Measurements from ENCODE around the gene PTPRZ1. TPM values are rescaled to one million over a fixed set of nuclear protein-coding genes. Genes with fewer than 3 reads are reported as not detected.

The PTPRZ1 gene
- total and polyA plus RNA-seq, 4 experiments from 2014 or later, result not detected

DNA sequence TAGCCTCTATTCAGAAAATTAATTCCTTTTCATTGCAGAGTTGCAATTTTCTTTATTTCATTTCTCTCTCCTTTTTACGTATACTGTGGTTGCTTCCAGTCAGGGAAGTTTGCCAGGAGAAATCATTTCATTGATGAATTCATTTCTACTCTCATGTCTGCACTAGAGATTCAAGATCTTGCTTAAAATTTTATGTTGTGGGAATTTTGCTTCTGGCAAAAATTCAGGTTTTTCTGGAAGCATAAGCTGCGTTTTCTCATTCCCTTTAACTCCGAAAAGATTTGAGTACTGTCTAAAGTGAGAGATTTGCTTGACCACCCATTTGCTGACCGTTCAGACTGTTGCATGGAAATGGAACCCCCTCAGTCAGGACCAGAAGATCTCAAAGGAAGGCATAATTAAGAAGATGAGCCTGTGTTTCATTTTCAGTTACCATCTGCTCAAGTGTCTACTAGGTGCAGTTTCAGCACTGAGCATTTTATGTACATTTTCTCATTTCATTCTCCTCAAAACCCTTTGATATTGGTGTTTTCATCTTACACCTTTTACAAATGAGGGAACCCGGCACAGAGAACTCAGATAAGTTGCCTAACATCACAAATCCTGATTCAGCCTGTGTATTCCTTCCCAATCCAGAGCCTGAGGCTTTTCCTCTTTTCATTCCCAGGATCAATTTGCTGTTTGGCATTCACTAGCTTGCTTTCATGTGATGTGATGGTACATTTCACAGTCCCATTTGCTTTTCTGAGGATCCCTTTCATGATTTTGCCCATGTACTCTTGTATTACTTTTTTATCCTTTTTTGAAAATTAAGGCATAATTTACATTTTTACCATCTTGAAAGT is 3.9 kb downstream of the PTPRZ1 start:
- no peaks in the 10 kb centered on the region for H3K36me3 Mint-ChIP-seq
- no peak for DNase-seq
- CTCF ChIA-PET (ENCODE audit: partially characterized antibody), result no interaction called here

DNA sequence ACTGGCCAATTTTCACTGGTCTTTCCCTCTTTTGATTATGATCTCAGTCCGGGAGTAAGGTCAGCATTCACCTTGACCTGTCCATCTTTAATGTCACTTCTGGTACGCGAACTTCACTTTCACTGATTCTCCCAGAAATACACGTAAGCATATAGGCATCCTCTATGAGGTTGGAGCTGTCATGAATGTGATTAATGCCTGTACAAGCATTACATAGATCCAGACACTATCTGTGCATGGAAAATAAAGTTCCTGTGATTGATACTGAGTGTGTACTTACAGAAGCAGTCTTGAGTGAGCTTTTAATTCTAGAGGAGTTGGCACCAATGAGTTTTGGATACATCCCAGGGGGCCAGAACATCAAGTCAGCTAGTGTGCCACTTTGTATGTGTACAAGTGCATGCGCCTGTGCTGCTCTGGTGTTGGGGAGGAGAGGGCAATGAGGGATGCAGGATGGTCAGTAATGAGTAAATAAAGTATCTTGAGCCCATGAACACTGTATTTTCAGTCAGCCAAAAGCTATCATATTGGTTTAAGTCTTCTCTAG is 6.0 kb downstream of the PTPRZ1 start:
- Histone ChIP-seq H3K4me1 (ENCODE audit: insufficient read depth, low read length) (no peaks in the 10 kb centered on the region), H3K36me3 (ENCODE audit: insufficient read depth, low read length) (no peaks in the 10 kb centered on the region), H3K9me3 (ENCODE audit: control insufficient read depth in 1 of 2, low read length in 2 of 2) (no peaks in the 10 kb centered on the region), H3K27ac (ENCODE audit: low read depth, low read length) (no peak overlapping the region), H3K4me3 (ENCODE audit: low read length in 2 of 2) (no peak overlapping the region), H3K27me3 (ENCODE audit: insufficient read depth, low read length) (no peaks in the 10 kb centered on the region)
- Mint-ChIP-seq H3K36me3 (no peaks in the 10 kb centered on the region), H3K27ac (no peak overlapping the region), H3K9me3 (peaks cover 0 to 8% (median 4%) of the 10 kb centered on the region in 8 donors), H3K27me3 (peaks cover 1 to 4% of the 10 kb centered on the region in 2 donors), H3K4me1 (peaks cover 0 to under 1% (median 0%) of the 10 kb centered on the region in 4 donors), H3K4me3 (no peak overlapping the region)
- CTCF ChIA-PET (ENCODE audit: partially characterized antibody), result no interaction called here
- intact Hi-C loops (cut with micrococcal nuclease), result no loop called here
- no peak for DNase-seq
- POLR2A ChIA-PET (ENCODE audit: partially characterized antibody), result no interaction called here

More for the DNA sequence above, 3.9 kb downstream of the PTPRZ1 start:
- no peak overlapping the region for H3K27ac ChIP-seq (ENCODE audit: low read depth, low read length)
- peaks cover 8 to 16% of the 10 kb centered on the region in 2 donors for H3K27me3 Mint-ChIP-seq
- intact Hi-C loops (cut with micrococcal nuclease), result no loop called here
- H3K27me3 ChIP-seq (ENCODE audit: insufficient read depth, low read length), result no peaks in the 10 kb centered on the region
- H3K27ac Mint-ChIP-seq, result no peak overlapping the region
- H3K4me3 ChIP-seq (ENCODE audit: low read length in 2 of 2), result no peak overlapping the region
- no peaks in the 10 kb centered on the region for H3K36me3 ChIP-seq (ENCODE audit: insufficient read depth, low read length)
- H3K9me3 Mint-ChIP-seq, result peaks cover 0 to 13% (median 5%) of the 10 kb centered on the region in 8 donors
- no peak overlapping the region for H3K4me3 Mint-ChIP-seq
- no peaks in the 10 kb centered on the region for H3K4me1 ChIP-seq (ENCODE audit: insufficient read depth, low read length)
- H3K4me1 Mint-ChIP-seq, result peaks cover 0 to 6% (median 4%) of the 10 kb centered on the region in 4 donors
- no peaks in the 10 kb centered on the region for H3K9me3 ChIP-seq (ENCODE audit: control insufficient read depth in 1 of 2, low read length in 2 of 2)
- POLR2A ChIA-PET (ENCODE audit: partially characterized antibody), result no interaction called here

DNA sequence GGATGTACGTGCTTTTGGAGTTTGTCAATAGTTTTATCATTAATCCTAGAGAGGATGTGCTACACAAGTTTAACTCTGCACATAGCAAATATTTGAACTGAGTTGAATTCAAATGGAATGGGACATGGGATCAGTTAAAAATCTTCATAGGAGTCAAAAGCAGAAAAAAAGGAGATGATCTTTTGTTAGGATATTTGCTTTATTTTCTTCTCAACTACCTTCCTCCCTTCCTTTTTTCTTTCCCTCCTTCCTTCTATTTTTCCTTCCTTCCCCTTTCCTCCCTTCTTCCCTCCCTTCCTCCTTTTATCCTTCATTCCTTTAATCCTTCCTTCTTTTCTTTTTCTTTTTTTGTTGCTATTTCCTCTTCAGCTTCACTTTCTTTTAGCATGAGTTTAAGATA is 6.6 kb downstream of the PTPRZ1 start:
- ChIA-PET CTCF (ENCODE audit: partially characterized antibody) (no interaction called here), POLR2A (ENCODE audit: partially characterized antibody) (no interaction called here)
- no peak overlapping the region for H3K4me3 ChIP-seq (ENCODE audit: low read length in 2 of 2)
- no peak for DNase-seq
- intact Hi-C loops (cut with micrococcal nuclease), result no loop called here
- H3K36me3 Mint-ChIP-seq, result no peaks in the 10 kb centered on the region
- no peaks in the 10 kb centered on the region for H3K36me3 ChIP-seq (ENCODE audit: insufficient read depth, low read length)
- no peak overlapping the region for H3K27ac Mint-ChIP-seq
- H3K4me1 Mint-ChIP-seq, result no peaks in the 10 kb centered on the region
- no peak overlapping the region for H3K4me3 Mint-ChIP-seq
- H3K27me3 Mint-ChIP-seq, result peaks cover 1 to 2% of the 10 kb centered on the region in 2 donors
- H3K9me3 ChIP-seq (ENCODE audit: control insufficient read depth in 1 of 2, low read length in 2 of 2), result no peaks in the 10 kb centered on the region
- H3K9me3 Mint-ChIP-seq, result peaks cover 0 to 8% (median 4%) of the 10 kb centered on the region in 8 donors
- H3K27me3 ChIP-seq (ENCODE audit: insufficient read depth, low read length), result no peaks in the 10 kb centered on the region
- H3K4me1 ChIP-seq (ENCODE audit: insufficient read depth, low read length), result no peaks in the 10 kb centered on the region
- no peak overlapping the region for H3K27ac ChIP-seq (ENCODE audit: low read depth, low read length)

DNA sequence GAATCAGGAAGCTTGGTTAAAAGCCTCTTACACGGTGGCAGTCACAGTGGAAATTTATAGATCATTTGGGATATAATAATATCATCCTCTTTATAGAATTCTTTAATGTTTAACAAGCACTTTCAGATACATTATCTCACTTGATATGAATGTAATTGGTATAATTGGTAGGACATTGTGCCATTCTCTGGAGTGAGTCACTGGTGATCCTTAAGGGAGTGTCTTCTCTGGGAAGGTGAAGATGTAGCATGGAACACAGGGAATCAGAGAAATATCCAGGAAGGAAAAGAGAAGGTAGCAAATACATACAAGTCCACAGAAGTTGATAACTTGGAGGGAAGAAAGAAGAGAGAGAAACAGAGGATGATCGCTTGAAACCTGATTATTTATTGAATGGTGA is 9.8 kb downstream of the PTPRZ1 start:
- no peaks in the 10 kb centered on the region for H3K27me3 ChIP-seq (ENCODE audit: insufficient read depth, low read length)
- intact Hi-C loops (cut with micrococcal nuclease), result no loop called here
- Mint-ChIP-seq H3K27ac (no peak overlapping the region), H3K36me3 (no peaks in the 10 kb centered on the region), H3K27me3 (no peaks in the 10 kb centered on the region), H3K9me3 (peaks cover 0 to 8% (median 3%) of the 10 kb centered on the region in 8 donors), H3K4me3 (no peak overlapping the region), H3K4me1 (no peaks in the 10 kb centered on the region)
- no peaks in the 10 kb centered on the region for H3K4me1 ChIP-seq (ENCODE audit: insufficient read depth, low read length)
- no peaks in the 10 kb centered on the region for H3K36me3 ChIP-seq (ENCODE audit: insufficient read depth, low read length)
- DNase-seq, result no peak
- ChIA-PET POLR2A (ENCODE audit: partially characterized antibody) (no interaction called here), CTCF (ENCODE audit: partially characterized antibody) (no interaction called here)
- no peak overlapping the region for H3K4me3 ChIP-seq (ENCODE audit: low read length in 2 of 2)
- H3K27ac ChIP-seq (ENCODE audit: low read depth, low read length), result no peak overlapping the region
- no peaks in the 10 kb centered on the region for H3K9me3 ChIP-seq (ENCODE audit: control insufficient read depth in 1 of 2, low read length in 2 of 2)

DNA sequence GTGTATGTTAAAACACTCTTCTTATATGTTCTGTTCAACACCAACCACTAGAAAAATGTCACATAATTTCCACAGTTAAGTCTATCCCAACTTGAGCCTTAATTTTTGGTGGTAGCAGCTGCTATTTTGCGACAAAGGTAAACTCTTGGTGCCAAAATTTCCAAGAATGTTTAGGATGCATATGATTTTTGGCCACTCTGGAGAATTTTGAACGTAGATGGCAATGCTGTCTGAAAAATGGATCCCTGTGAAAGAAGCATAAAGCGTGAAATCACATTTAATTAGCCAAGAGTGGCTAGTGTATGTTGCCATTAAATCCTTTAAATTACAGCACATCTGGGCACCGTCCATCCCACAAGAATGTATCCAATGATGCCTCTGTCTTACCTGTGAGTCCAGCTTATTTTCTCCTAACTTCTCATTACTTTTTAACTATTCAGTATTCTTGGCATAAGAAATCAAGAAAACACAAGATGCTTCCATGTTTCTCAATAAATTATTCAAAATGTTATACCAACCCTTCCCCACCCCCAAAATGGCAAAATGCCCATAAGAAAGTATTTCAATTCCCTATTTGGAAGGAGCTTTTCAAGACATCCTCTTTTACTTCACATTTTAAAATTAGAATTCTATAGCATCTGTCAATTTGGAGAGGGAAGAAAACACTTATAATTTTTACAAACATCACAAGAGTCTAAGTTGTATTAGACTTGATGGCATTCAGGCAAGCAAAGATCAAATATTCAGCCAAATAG is 12.4 kb downstream of the PTPRZ1 start:
- no peaks in the 10 kb centered on the region for H3K36me3 ChIP-seq (ENCODE audit: insufficient read depth, low read length)
- Mint-ChIP-seq H3K4me1 (no peaks in the 10 kb centered on the region), H3K27ac (no peak overlapping the region), H3K9me3 (peaks cover 0 to 2% (median under 1%) of the 10 kb centered on the region in 8 donors), H3K36me3 (no peaks in the 10 kb centered on the region), H3K4me3 (no peak overlapping the region), H3K27me3 (no peaks in the 10 kb centered on the region)
- H3K9me3 ChIP-seq (ENCODE audit: control insufficient read depth in 1 of 2, low read length in 2 of 2), result no peaks in the 10 kb centered on the region
- no peak overlapping the region for H3K4me3 ChIP-seq (ENCODE audit: low read length in 2 of 2)
- H3K4me1 ChIP-seq (ENCODE audit: insufficient read depth, low read length), result no peaks in the 10 kb centered on the region
- POLR2A ChIA-PET (ENCODE audit: partially characterized antibody), result no interaction called here
- no peak for DNase-seq
- H3K27ac ChIP-seq (ENCODE audit: low read depth, low read length), result no peak overlapping the region
- intact Hi-C loops (cut with micrococcal nuclease), result no loop called here
- H3K27me3 ChIP-seq (ENCODE audit: insufficient read depth, low read length), result no peaks in the 10 kb centered on the region
- CTCF ChIA-PET (ENCODE audit: partially characterized antibody), result no interaction called here

DNA sequence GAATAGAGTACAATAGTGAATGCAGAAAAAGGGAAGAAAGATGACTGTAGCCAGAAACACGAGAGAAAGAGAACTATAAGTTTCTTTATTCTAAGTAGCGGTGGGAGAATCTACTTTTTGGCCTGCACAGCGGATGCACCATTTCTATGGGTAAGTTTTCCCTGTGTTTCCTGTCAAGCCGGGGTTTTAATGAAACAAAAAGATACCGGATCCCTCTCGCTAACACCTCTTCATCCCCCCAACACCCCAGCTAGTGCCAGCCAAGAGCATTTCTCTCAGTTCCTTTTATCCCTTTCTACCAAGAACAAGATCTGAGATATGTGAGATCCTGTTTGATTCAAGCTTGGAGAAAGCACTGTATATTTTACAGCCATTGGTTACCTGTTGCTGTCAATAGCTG is 14.7 kb downstream of the PTPRZ1 start:
- DNase-seq, result no peak
- Histone ChIP-seq H3K27ac (ENCODE audit: low read depth, low read length) (no peak overlapping the region), H3K27me3 (ENCODE audit: insufficient read depth, low read length) (no peaks in the 10 kb centered on the region), H3K36me3 (ENCODE audit: insufficient read depth, low read length) (no peaks in the 10 kb centered on the region), H3K4me1 (ENCODE audit: insufficient read depth, low read length) (no peaks in the 10 kb centered on the region), H3K4me3 (ENCODE audit: low read length in 2 of 2) (no peak overlapping the region), H3K9me3 (ENCODE audit: control insufficient read depth in 1 of 2, low read length in 2 of 2) (no peaks in the 10 kb centered on the region)
- intact Hi-C loops (cut with micrococcal nuclease), result no loop called here
- ChIA-PET CTCF (ENCODE audit: partially characterized antibody) (no interaction called here), POLR2A (ENCODE audit: partially characterized antibody) (no interaction called here)
- Mint-ChIP-seq H3K4me1 (no peaks in the 10 kb centered on the region), H3K36me3 (no peaks in the 10 kb centered on the region), H3K9me3 (peaks cover 0 to 5% (median under 1%) of the 10 kb centered on the region in 8 donors), H3K27me3 (no peaks in the 10 kb centered on the region), H3K27ac (no peak overlapping the region), H3K4me3 (no peak overlapping the region)

DNA sequence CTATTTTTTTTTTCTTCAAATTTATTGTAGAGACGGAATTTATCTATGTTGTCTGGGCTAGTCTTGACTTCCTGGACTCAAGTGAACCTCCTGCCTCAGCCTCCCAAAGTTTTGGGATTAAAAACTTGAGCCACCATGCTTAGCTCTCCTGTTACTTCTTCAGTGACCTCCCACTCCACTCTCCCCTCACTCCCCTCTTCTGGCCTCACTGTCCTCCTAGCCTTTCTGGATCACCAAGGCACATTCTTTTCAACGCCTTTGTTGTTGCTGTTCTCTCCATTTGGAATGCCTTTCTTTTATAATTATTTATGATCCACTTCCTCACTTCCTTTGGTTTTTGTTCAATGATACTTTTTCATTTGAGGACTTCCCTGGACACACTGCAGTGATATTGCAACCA is 17.9 kb downstream of the PTPRZ1 start:
- H3K36me3 Mint-ChIP-seq, result no peaks in the 10 kb centered on the region
- ChIA-PET CTCF (ENCODE audit: partially characterized antibody) (no interaction called here), POLR2A (ENCODE audit: partially characterized antibody) (no interaction called here)
- H3K9me3 Mint-ChIP-seq, result peaks cover 0 to 6% (median 0%) of the 10 kb centered on the region in 8 donors
- Histone ChIP-seq H3K9me3 (ENCODE audit: control insufficient read depth in 1 of 2, low read length in 2 of 2) (no peaks in the 10 kb centered on the region), H3K4me1 (ENCODE audit: insufficient read depth, low read length) (no peaks in the 10 kb centered on the region), H3K27ac (ENCODE audit: low read depth, low read length) (no peak overlapping the region), H3K36me3 (ENCODE audit: insufficient read depth, low read length) (no peaks in the 10 kb centered on the region), H3K27me3 (ENCODE audit: insufficient read depth, low read length) (no peaks in the 10 kb centered on the region), H3K4me3 (ENCODE audit: low read length in 2 of 2) (no peak overlapping the region)
- no peaks in the 10 kb centered on the region for H3K4me1 Mint-ChIP-seq
- DNase-seq, result no peak
- H3K4me3 Mint-ChIP-seq, result no peak overlapping the region
- intact Hi-C loops (cut with micrococcal nuclease), result no loop called here
- H3K27me3 Mint-ChIP-seq, result no peaks in the 10 kb centered on the region
- no peak overlapping the region for H3K27ac Mint-ChIP-seq
